ENCODE measurements around the gene ABHD12B. TPM values are rescaled to one million over a fixed set of nuclear protein-coding genes. Genes with fewer than 3 reads are reported as not detected.

Gene ABHD12B
- total and polyA plus RNA-seq, 2 of the 13 experiments (the other 11 are each of a cell fraction or from before 2014, with no cell fraction given): not detected

GRCh38 chr14:50943943-50944646 lies 72.2 kb downstream of the ABHD12B start, which contains the start of gene PYGL (continued):
- TF ChIP-seq TCF7 (IDR thresholded peaks at IDR 0.05; ENCODE audit: low read depth) (no peak), AHR (CRISPR knock-in tag; IDR thresholded peaks at IDR 0.05) (no peak; the same call in 1 of the 2 replicates), NCOR1 (IDR thresholded peaks at IDR 0.05; ENCODE audit: borderline replicate concordance, low read length) (no peak), ELF1 (CRISPR knock-in tag; IDR thresholded peaks at IDR 0.05) (no peak), FLYWCH1 (CRISPR knock-in tag; IDR thresholded peaks at IDR 0.05) (no peak), ARNT (IDR thresholded peaks at IDR 0.05) (no peak), SRSF9 (IDR thresholded peaks at IDR 0.05; ENCODE audit: borderline replicate concordance, insufficient read depth, low read depth, low read length, poor library complexity, severe bottlenecking) (no peak), MED8 (CRISPR knock-in tag; IDR thresholded peaks at IDR 0.05; ENCODE audit: insufficient replicate concordance) (peak; percentile 35), ONECUT2 (CRISPR knock-in tag; IDR thresholded peaks at IDR 0.05) (no peak), ZNF496 (CRISPR knock-in tag; IDR thresholded peaks at IDR 0.05; ENCODE audit: insufficient replicate concordance) (no peak), PRDM10 (CRISPR knock-in tag; IDR thresholded peaks at IDR 0.05; ENCODE audit: low read depth) (no peak), GATA4 (IDR thresholded peaks at IDR 0.05; ENCODE audit: borderline replicate concordance, low read depth) (peak; percentile 15; the same call in 1 of the 2 replicates), CCAR2 (optimal IDR thresholded peaks at IDR 0.05; ENCODE audit: low read depth, low read length) (no peak), SMARCC2 (IDR thresholded peaks at IDR 0.05) (no peak), ZXDC (CRISPR knock-in tag; IDR thresholded peaks at IDR 0.05) (no peak), ZNF20 (CRISPR knock-in tag; IDR thresholded peaks at IDR 0.05) (0 out of 2 replicates have a peak, but pooled peaks have one; percentile 57), KDM1A (CRISPR knock-in tag; IDR thresholded peaks at IDR 0.05) (no peak), PREB (CRISPR knock-in tag; IDR thresholded peaks at IDR 0.05) (no peak)
- TF ChIP-seq, protein P1, sequence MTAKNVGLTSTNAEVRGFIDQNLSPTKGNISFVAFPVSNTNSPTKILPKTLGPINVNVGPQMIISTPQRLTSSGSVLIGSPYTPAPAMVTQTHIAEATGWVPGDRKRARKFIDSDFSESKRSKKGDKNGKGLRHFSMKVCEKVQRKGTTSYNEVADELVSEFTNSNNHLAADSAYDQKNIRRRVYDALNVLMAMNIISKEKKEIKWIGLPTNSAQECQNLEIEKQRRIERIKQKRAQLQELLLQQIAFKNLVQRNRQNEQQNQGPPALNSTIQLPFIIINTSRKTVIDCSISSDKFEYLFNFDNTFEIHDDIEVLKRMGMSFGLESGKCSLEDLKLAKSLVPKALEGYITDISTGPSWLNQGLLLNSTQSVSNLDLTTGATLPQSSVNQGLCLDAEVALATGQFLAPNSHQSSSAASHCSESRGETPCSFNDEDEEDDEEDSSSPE (CRISPR knock-in tag; IDR thresholded peaks at IDR 0.05): no peak; the same call in 1 of the 2 replicates
- TF ChIP-seq, protein P2, sequence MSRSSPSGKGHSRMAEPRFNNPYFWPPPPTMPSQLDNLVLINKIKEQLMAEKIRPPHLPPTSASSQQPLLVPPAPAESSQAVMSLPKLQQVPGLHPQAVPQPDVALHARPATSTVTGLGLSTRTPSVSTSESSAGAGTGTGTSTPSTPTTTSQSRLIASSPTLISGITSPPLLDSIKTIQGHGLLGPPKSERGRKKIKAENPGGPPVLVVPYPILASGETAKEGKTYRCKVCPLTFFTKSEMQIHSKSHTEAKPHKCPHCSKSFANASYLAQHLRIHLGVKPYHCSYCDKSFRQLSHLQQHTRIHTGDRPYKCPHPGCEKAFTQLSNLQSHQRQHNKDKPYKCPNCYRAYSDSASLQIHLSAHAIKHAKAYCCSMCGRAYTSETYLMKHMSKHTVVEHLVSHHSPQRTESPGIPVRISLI (CRISPR knock-in tag; IDR thresholded peaks at IDR 0.05; ENCODE audit: borderline replicate concordance): no peak
